Transverse colon (tissue), 3 donors: Measurements from ENCODE around the gene NUP205.

Source experiments
- CTCF ChIP-seq, 5 experiments: fragments of 200-600 bp in 3 of 5; fragments of 450-650 bp in 2 of 5; sonication (generic) in 3 of 5; IDR thresholded peaks; 1 replicate in 2 of 5; 2 replicates in 3 of 5; pipeline ENCODE4 v1.5.1; 2016 to 2017; ENCODE audit warnings: antibody characterized with exemption in 5 of 5, inconsistent platforms in 3 of 5, mild to moderate bottlenecking in 2 of 5, moderate library complexity in 1 of 5
- POLR2A ChIP-seq: fragments of 450-650 bp; IDR thresholded peaks from one replicate; pipeline ENCODE4 v1.6.1; 2016; ENCODE audit warnings: antibody characterized with exemption, mild to moderate bottlenecking, moderate library complexity

GRCh38 chr7:135523146-135523545 lies 34.6 kb upstream of the NUP205 start:
- TF ChIP-seq POLR2A (no peak), CTCF (IDR thresholded peaks at IDR 0.05) (no peak)
